Measurements from ENCODE around the gene UBE3C. TPM values are rescaled to one million over a fixed set of nuclear protein-coding genes. Genes with fewer than 3 reads are reported as not detected.

UBE3C gene
- total RNA-seq, 1 donor from 2014 or later, result 85.7 TPM

DNA sequence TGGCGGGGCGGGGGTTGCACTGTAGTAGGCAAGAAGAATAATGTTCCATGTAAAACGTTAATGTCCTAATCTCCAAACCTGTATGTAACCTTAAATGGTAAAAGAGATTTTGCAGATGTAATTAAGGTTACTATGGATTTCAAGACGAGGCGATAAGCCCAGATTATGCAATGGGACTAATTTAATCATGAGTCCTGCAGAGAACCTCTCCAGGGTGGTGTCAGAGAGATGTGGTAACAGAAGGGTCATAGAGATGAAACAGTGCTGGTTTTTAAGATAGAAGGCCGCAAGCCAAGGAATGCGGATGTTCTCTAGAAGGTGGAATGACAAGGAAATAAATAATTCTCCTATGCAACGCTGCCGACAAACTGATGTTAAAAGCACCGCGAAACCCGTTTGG is 57.1 kb downstream of the UBE3C start:
- no peak overlapping the region for H3K27ac Mint-ChIP-seq
- intact Hi-C loops (cut with micrococcal nuclease), result no loop called here
- no peak for DNase-seq (ENCODE audit: low spot score)
- H3K4me1 Mint-ChIP-seq (ENCODE audit: low read depth), result no peaks in the 10 kb centered on the region
- H3K4me3 Mint-ChIP-seq (ENCODE audit: low read depth), result no peak overlapping the region
- H3K36me3 Mint-ChIP-seq (ENCODE audit: low read depth), result peaks cover 65% of the 10 kb centered on the region
- no peaks in the 10 kb centered on the region for H3K9me3 Mint-ChIP-seq
- no peaks in the 10 kb centered on the region for H3K27me3 Mint-ChIP-seq (ENCODE audit: low read depth)

DNA sequence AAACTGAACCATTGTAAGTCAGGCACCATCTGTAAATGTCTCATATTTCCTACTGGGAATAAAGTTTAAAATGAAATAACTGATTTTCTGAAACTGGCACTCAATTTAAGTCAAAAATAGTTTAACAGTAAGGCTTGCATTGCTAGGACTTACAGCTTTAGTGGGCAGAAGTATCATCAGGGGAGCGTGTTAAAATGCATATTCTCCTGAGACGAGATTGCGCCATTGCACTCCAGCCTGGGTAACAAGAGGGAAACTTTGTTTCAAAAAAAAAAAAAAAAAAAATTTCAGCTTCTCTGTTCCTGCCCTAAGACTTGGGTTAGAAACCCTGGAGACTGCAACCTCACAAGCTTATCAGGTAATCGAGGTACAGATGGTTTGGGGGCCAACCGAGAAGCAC is 65.4 kb downstream of the UBE3C start:
- no peaks in the 10 kb centered on the region for H3K27me3 Mint-ChIP-seq (ENCODE audit: low read depth)
- H3K27ac Mint-ChIP-seq, result no peak overlapping the region
- H3K4me1 Mint-ChIP-seq (ENCODE audit: low read depth), result no peaks in the 10 kb centered on the region
- no peak overlapping the region for H3K4me3 Mint-ChIP-seq (ENCODE audit: low read depth)
- H3K36me3 Mint-ChIP-seq (ENCODE audit: low read depth), result peaks cover 44% of the 10 kb centered on the region
- H3K9me3 Mint-ChIP-seq, result no peaks in the 10 kb centered on the region
- no peak for DNase-seq (ENCODE audit: low spot score)
- intact Hi-C loops (cut with micrococcal nuclease), result no loop called here

DNA sequence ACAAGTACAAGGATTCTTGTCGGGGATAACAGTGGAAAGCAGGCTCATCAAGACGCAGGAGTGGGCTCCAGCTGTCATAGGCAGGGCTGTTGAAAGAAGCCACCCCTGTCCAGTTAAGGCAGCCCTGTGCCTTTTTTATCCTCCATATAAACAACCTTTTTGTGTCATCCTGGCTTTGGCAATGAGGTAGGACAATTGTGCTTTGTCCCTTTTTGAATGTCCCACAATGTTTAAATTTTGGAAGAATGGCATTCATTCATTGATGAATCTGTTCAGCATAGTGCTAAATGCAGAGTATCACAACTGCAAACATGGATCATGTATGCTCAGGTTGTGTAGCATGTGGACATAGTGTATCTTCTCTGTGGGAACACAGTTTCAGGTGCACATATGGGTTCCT is 66.7 kb downstream of the UBE3C start:
- intact Hi-C loops (cut with micrococcal nuclease), result no loop called here
- no peaks in the 10 kb centered on the region for H3K4me1 Mint-ChIP-seq (ENCODE audit: low read depth)
- H3K4me3 Mint-ChIP-seq (ENCODE audit: low read depth), result no peak overlapping the region

DNA sequence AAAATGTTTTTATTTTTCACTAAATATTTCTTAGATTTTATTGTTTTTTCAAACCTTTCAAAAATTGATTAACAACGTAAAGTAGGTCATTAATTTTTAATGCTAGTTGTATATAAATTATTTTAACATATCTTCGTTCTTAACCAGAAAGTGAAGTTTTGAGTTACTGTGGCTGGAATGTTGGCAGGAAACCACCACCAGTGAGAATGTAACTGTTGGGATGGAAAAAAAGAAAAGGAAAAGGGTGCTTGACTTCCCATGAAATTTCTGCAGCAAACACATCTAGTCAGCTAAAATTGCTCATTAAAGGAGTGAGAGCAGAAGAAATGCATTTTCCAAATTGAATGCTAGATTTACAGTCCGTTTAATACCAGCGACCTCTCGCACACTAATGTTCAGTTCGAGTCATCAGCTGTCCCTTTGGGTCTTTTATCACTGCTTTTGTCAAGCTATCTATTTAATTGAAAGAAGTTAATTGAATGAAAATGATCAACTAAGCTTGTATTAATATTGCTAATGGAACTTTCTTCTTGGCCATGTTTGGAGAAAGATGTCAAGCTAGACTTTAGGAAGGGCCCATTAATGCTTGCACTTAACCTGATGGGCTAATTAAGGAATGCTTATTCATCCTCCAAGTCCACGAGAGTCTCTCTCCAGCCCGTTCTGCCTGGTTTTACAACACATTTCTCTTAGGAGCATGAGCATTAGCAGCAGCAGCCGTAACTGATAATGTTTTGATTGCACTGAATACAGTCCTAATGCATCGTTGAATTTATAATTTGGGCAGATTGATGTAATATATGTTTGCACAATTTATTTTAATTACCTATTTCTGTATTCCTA is 70.1 kb downstream of the UBE3C start:
- intact Hi-C loops (cut with micrococcal nuclease), result no loop called here
- Mint-ChIP-seq H3K9me3 (no peaks in the 10 kb centered on the region), H3K36me3 (ENCODE audit: low read depth) (peaks cover 48% of the 10 kb centered on the region), H3K4me3 (ENCODE audit: low read depth) (no peak overlapping the region), H3K27me3 (ENCODE audit: low read depth) (no peaks in the 10 kb centered on the region), H3K4me1 (ENCODE audit: low read depth) (peaks cover 4% of the 10 kb centered on the region), H3K27ac (no peak overlapping the region)
- no peak for DNase-seq (ENCODE audit: low spot score)

More for the DNA sequence above, 66.7 kb downstream of the UBE3C start:
- DNase-seq (ENCODE audit: low spot score), result no peak
- H3K9me3 Mint-ChIP-seq, result no peaks in the 10 kb centered on the region
- peaks cover 51% of the 10 kb centered on the region for H3K36me3 Mint-ChIP-seq (ENCODE audit: low read depth)
- H3K27ac Mint-ChIP-seq, result no peak overlapping the region
- H3K27me3 Mint-ChIP-seq (ENCODE audit: low read depth), result no peaks in the 10 kb centered on the region

DNA sequence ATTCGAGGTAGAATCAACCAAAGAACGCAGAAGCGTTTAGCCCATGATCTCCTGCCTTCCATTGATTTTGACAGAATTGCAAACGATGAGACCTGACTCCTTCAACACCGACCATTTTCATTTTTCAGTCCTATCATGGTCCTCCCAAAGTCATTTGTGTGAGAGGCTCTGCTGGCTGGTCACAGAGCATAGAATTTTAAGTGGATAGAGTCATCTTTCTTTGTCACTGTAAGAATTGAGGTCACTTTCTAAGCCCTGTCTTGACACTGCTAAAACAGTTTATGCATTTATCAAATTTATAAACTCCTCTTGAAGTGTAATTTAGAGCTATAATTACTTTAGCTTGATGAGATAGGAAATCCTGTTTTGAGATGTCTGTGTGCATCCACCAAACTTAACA is 72.0 kb downstream of the UBE3C start:
- intact Hi-C loops (cut with micrococcal nuclease), result no loop called here
- H3K27me3 Mint-ChIP-seq (ENCODE audit: low read depth), result no peaks in the 10 kb centered on the region
- no peak overlapping the region for H3K27ac Mint-ChIP-seq
- no peaks in the 10 kb centered on the region for H3K9me3 Mint-ChIP-seq
- no peak overlapping the region for H3K4me3 Mint-ChIP-seq (ENCODE audit: low read depth)
- peaks cover 50% of the 10 kb centered on the region for H3K36me3 Mint-ChIP-seq (ENCODE audit: low read depth)
- H3K4me1 Mint-ChIP-seq (ENCODE audit: low read depth), result peaks cover 4% of the 10 kb centered on the region
- no peak for DNase-seq (ENCODE audit: low spot score)

DNA sequence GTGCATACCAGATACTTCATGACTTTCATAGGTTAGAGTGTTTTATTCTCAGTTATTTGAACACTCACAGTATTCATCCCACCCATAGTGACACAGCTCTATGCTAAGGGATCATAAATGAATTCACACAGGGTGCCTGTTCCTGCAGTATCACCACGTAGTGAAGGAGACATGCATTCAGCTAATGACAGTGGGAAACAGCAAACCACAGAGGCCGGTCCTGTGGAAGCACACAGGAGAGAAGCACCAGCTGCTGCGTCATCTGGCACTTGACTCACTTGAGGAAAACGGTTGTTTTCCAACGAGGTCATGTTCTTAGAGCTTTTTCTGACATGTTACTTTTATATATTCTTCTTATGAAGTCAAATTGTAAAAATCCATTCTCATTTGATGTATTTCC is 73.0 kb downstream of the UBE3C start:
- Mint-ChIP-seq H3K4me1 (ENCODE audit: low read depth) (peaks cover 4% of the 10 kb centered on the region), H3K36me3 (ENCODE audit: low read depth) (peaks cover 52% of the 10 kb centered on the region), H3K9me3 (no peaks in the 10 kb centered on the region), H3K4me3 (ENCODE audit: low read depth) (no peak overlapping the region), H3K27me3 (ENCODE audit: low read depth) (no peaks in the 10 kb centered on the region), H3K27ac (no peak overlapping the region)
- intact Hi-C loops (cut with micrococcal nuclease), result no loop called here
- DNase-seq (ENCODE audit: low spot score), result no peak

GRCh38 chr7:157219154-157219553 is 80.4 kb downstream of the UBE3C start:
- intact Hi-C loops (cut with micrococcal nuclease), result no loop called here
- Mint-ChIP-seq H3K27ac (no peak overlapping the region), H3K36me3 (ENCODE audit: low read depth) (peaks cover 71% of the 10 kb centered on the region), H3K27me3 (ENCODE audit: low read depth) (no peaks in the 10 kb centered on the region), H3K9me3 (no peaks in the 10 kb centered on the region), H3K4me1 (ENCODE audit: low read depth) (peaks cover 10% of the 10 kb centered on the region), H3K4me3 (ENCODE audit: low read depth) (no peak overlapping the region)
- no peak for DNase-seq (ENCODE audit: low spot score)

GRCh38 chr7:157220916-157221569 is 82.3 kb downstream of the UBE3C start:
- no peaks in the 10 kb centered on the region for H3K27me3 Mint-ChIP-seq (ENCODE audit: low read depth)
- H3K9me3 Mint-ChIP-seq, result no peaks in the 10 kb centered on the region
- H3K27ac Mint-ChIP-seq, result no peak overlapping the region
- intact Hi-C loops (cut with micrococcal nuclease), result no loop called here
- no peak overlapping the region for H3K4me3 Mint-ChIP-seq (ENCODE audit: low read depth)
- DNase-seq (ENCODE audit: low spot score), result no peak
- peaks cover 70% of the 10 kb centered on the region for H3K36me3 Mint-ChIP-seq (ENCODE audit: low read depth)
- H3K4me1 Mint-ChIP-seq (ENCODE audit: low read depth), result peaks cover 10% of the 10 kb centered on the region

DNA sequence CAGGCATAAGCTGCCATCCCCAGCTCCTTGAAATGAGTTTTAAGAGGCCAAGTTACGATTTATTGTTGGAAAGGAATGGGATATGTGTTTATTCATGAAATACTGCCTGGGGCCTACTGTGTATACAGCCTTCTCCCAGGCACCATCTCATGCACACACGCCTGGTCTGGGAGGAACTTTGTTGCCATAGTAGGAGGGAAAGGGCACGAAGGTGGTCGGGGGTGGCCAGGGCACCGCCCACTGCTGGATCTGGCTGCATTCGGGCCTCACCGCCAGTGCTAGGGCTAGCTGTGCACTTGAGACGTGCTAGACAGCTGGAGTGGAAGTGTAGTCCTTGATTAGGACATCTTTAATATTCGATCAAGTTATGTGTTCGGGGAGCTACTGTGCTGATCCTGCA is 84.0 kb downstream of the UBE3C start:
- intact Hi-C loops (cut with micrococcal nuclease), result no loop called here
- H3K27me3 Mint-ChIP-seq (ENCODE audit: low read depth), result no peaks in the 10 kb centered on the region
- H3K27ac Mint-ChIP-seq, result no peak overlapping the region

DNA sequence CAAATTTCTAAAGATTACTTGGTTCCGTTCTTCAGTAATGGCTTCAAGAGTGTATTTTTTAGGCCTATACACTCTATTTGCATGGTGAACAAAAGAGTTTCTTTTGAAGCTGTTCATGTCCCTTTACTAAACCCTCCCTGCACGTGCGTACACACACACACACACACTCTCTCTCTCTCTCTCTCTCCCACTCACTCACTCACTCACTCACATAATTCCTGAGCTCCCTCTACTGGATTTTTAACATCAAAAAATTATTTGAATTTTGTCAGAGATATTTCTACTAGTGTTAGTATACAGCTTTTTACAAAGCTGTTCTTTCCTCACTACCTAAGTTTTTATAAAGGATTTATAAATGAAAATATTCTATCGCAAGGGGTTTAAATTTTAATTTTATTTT is 85.9 kb downstream of the UBE3C start:
- Mint-ChIP-seq H3K4me1 (ENCODE audit: low read depth) (peaks cover 3% of the 10 kb centered on the region), H3K9me3 (no peaks in the 10 kb centered on the region), H3K36me3 (ENCODE audit: low read depth) (peaks cover 67% of the 10 kb centered on the region), H3K27me3 (ENCODE audit: low read depth) (no peaks in the 10 kb centered on the region), H3K4me3 (ENCODE audit: low read depth) (no peak overlapping the region), H3K27ac (no peak overlapping the region)
- intact Hi-C loops (cut with micrococcal nuclease), result no loop called here
- no peak for DNase-seq (ENCODE audit: low spot score)

More for the DNA sequence above, 84.0 kb downstream of the UBE3C start:
- H3K4me3 Mint-ChIP-seq (ENCODE audit: low read depth), result no peak overlapping the region
- peaks cover 67% of the 10 kb centered on the region for H3K36me3 Mint-ChIP-seq (ENCODE audit: low read depth)
- H3K4me1 Mint-ChIP-seq (ENCODE audit: low read depth), result peaks cover 10% of the 10 kb centered on the region
- no peak for DNase-seq (ENCODE audit: low spot score)
- H3K9me3 Mint-ChIP-seq, result no peaks in the 10 kb centered on the region

- DNase-seq (ENCODE audit: low spot score), result no peak
- H3K36me3 Mint-ChIP-seq (ENCODE audit: low read depth), result peaks cover 61% of the 10 kb centered on the region
- H3K4me1 Mint-ChIP-seq (ENCODE audit: low read depth), result peaks cover 4% of the 10 kb centered on the region
Observed at GRCh38 chr7:157228864-157229422, 90.2 kb downstream of the UBE3C start.

DNA sequence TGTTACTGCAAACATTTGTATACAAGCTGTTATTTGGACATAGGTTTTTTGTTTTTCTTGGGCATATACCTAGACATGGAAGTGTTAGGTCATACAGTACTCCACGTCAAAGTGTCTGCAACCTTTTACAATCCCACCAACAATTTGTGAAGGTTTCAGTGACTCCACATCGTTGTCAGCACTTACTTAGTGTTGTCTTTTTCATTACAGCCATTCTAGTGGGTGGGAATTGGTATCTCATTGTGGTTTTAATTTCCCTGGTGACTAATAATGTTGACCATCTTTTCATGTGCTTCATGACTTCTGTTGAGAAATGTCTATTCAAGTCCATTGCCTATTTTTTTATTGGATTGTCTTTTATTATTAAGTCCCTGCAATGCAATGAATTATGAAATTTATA is 95.0 kb downstream of the UBE3C start:
- H3K4me3 Mint-ChIP-seq (ENCODE audit: low read depth), result no peak overlapping the region
- H3K9me3 Mint-ChIP-seq, result no peaks in the 10 kb centered on the region
- peaks cover 12% of the 10 kb centered on the region for H3K4me1 Mint-ChIP-seq (ENCODE audit: low read depth)
- no peak overlapping the region for H3K27ac Mint-ChIP-seq
- DNase-seq (ENCODE audit: low spot score), result no peak
- intact Hi-C loops (cut with micrococcal nuclease), result no loop called here
- H3K27me3 Mint-ChIP-seq (ENCODE audit: low read depth), result no peaks in the 10 kb centered on the region
- H3K36me3 Mint-ChIP-seq (ENCODE audit: low read depth), result peaks cover 65% of the 10 kb centered on the region

More at GRCh38 chr7:157228864-157229422, 90.2 kb downstream of the UBE3C start:
- Mint-ChIP-seq H3K27me3 (ENCODE audit: low read depth) (no peaks in the 10 kb centered on the region), H3K9me3 (no peaks in the 10 kb centered on the region), H3K27ac (no peak overlapping the region), H3K4me3 (ENCODE audit: low read depth) (no peak overlapping the region)
- intact Hi-C loops (cut with micrococcal nuclease), result no loop called here

DNA sequence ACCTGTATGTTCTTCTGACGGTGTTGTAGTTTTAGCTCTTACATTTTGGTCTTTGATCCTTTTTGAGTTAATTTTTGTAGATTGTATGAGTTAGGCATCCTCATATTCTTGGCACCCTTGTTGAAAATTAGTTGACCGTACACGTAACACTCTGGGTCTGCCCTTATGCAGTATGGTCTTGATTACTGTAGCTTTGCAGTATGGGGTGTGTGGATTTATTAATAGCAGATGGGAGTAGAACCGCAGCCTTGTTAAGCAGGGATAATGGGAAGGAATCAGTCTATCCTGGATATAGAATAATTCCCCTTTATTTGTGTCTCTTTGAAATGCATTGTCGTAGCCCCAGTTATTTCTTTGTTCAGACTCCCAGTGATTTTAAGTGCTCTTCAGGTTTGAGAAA is 95.5 kb downstream of the UBE3C start:
- peaks cover 12% of the 10 kb centered on the region for H3K4me1 Mint-ChIP-seq (ENCODE audit: low read depth)
- no peaks in the 10 kb centered on the region for H3K9me3 Mint-ChIP-seq
- DNase-seq (ENCODE audit: low spot score), result no peak
- H3K4me3 Mint-ChIP-seq (ENCODE audit: low read depth), result no peak overlapping the region
- no peaks in the 10 kb centered on the region for H3K27me3 Mint-ChIP-seq (ENCODE audit: low read depth)
- intact Hi-C loops (cut with micrococcal nuclease), result no loop called here
- no peak overlapping the region for H3K27ac Mint-ChIP-seq
- H3K36me3 Mint-ChIP-seq (ENCODE audit: low read depth), result peaks cover 63% of the 10 kb centered on the region

Measured in activated T-helper 2 cell treated with anti-CD3 and anti-CD28 coated beads, Interferon-gamma antibody, Interleukin-2, Interleukin-4, amounts not matched to agents 10 μg/mL and 5 μg/mL and 100 μg/mL, durations not matched to agents 14 hours and 24 hours and 36 hours (primary cell).